H1 (cell line): ENCODE results near the gene ALK. TPM values are rescaled to one million over a fixed set of nuclear protein-coding genes. Genes with fewer than 3 reads are reported as not detected.

Experiments used
- CTCF ChIA-PET: fragments of 300-600 bp; sonication (Branson Sonifier 250); formaldehyde crosslinking; loops from one replicate; lab custom pipeline; 2021; ENCODE audit not compliant: partially characterized antibody; lab: Charles Lee
- POLR2A ChIA-PET: fragments of 300-600 bp; sonication (Branson Sonifier 250); formaldehyde crosslinking; loops from one replicate; lab custom pipeline; 2021; ENCODE audit warnings: inconsistent platforms; ENCODE audit not compliant: partially characterized antibody; lab: Charles Lee
- DNase-seq, 2 experiments: peaks; one replicate each; pipeline versions ENCODE4 v3.0.0 to v3.0.0-alpha.2; 2010 to 2022; ENCODE audit warnings: low spot score in 2 of 2, low read depth in 1 of 2, mixed read lengths in 1 of 2
- FAIRE-seq: peaks from 2 replicates; lab custom pipeline; 2011; peaks lifted over from hg19 to GRCh38; lab: Jason Lieb, UNC
- H2AFZ ChIP-seq: 2 replicates; pipeline ENCODE4 v1.8.1; 2012; ENCODE audit warnings: low read length, inconsistent platforms
- H2AK5ac ChIP-seq: 2 replicates; pipeline ENCODE4 v1.6.1; 2013; ENCODE audit warnings: low read depth, low read length
- H2BK120ac ChIP-seq: replicated peaks from 2 replicates; pipeline ENCODE3; 2013; ENCODE audit warnings: low read depth, low read length, inconsistent platforms
- H2BK12ac ChIP-seq: 2 replicates; pipeline ENCODE4 v1.6.1; 2013; ENCODE audit warnings: low read depth, low read length
- H2BK15ac ChIP-seq: 2 replicates; pipeline ENCODE4 v1.6.1; 2013; ENCODE audit warnings: low read length
- H2BK20ac ChIP-seq: 2 replicates; pipeline ENCODE4 v1.6.1; 2013; ENCODE audit warnings: low read length
- H2BK5ac ChIP-seq: 2 replicates; pipeline ENCODE4 v1.6.1; 2013; ENCODE audit warnings: low read depth, low read length
- H3K14ac ChIP-seq: 2 replicates; pipeline ENCODE4 v1.6.1; 2013; ENCODE audit warnings: inconsistent platforms; ENCODE audit not compliant: insufficient read length
- H3K18ac ChIP-seq: 2 replicates; pipeline ENCODE4 v1.6.1; 2013; ENCODE audit warnings: low read length; ENCODE audit errors: extremely low read depth
- H3K23ac ChIP-seq: 2 replicates; pipeline ENCODE4 v1.6.1; 2013; ENCODE audit warnings: inconsistent platforms; ENCODE audit not compliant: insufficient read length
- H3K23me2 ChIP-seq: 2 replicates; pipeline ENCODE4 v1.6.1; 2013; ENCODE audit warnings: low read depth, low read length
- H3K27ac ChIP-seq: 2 replicates; pipeline ENCODE4 v1.6.1; 2011; ENCODE audit warnings: low read depth, low read length, inconsistent platforms
- H3K27me3 ChIP-seq, 4 experiments: replicated peaks in 1 of 4; 1 replicate in 1 of 4; 2 replicates in 3 of 4; pipeline versions ENCODE4 v1.6.1 to v1.8.1; 2011 to 2013; ENCODE audit warnings: low read length in 3 of 4, mild to moderate bottlenecking in 3 of 4, inconsistent platforms in 2 of 4, mixed read lengths in 2 of 4, moderate library complexity in 1 of 4; ENCODE audit not compliant: control insufficient read depth in 3 of 4, insufficient read depth in 3 of 4; ENCODE audit errors: extremely low read depth in 1 of 4
- H3K36me3 ChIP-seq, 4 experiments: 2 replicates each; pipeline versions ENCODE4 v1.6.1 to v1.8.1; 2011 to 2013; ENCODE audit warnings: mild to moderate bottlenecking in 4 of 4, low read length in 3 of 4, moderate library complexity in 2 of 4, control low read depth in 1 of 4, inconsistent platforms in 1 of 4; ENCODE audit not compliant: insufficient read depth in 4 of 4, control insufficient read depth in 2 of 4
- H3K4ac ChIP-seq: replicated peaks from 2 replicates; pipeline ENCODE3; 2013; ENCODE audit warnings: low read length, low read depth, mixed read lengths, inconsistent platforms; ENCODE audit not compliant: insufficient read length
- H3K4me1 ChIP-seq, 4 experiments: replicated peaks in 1 of 4; 1 replicate in 1 of 4; 2 replicates in 3 of 4; pipeline versions ENCODE4 v1.6.1 to v1.8.1; 2011 to 2013; ENCODE audit warnings: low read length in 3 of 4, inconsistent platforms in 2 of 4, mixed read lengths in 1 of 4; ENCODE audit not compliant: insufficient read depth in 4 of 4, control insufficient read depth in 3 of 4
- H3K4me2 ChIP-seq, 2 experiments: 2 replicates each; pipeline versions ENCODE4 v1.6.1 to v1.8.1; 2011 to 2013; ENCODE audit warnings: low read depth in 2 of 2, low read length in 2 of 2, control low read depth in 1 of 2, inconsistent platforms in 1 of 2, mild to moderate bottlenecking in 1 of 2; ENCODE audit not compliant: insufficient read depth in 1 of 2
- H3K4me3 ChIP-seq, 4 experiments: fragments of 200-600, 300-600 bp in 1 of 4; sonication (generic), shearing (Covaris generic), sonication (Bioruptor Twin) in 1 of 4; 2 replicates each; pipeline versions ENCODE4 v1.5.1 to v1.8.1; 2011 to 2016; ENCODE audit warnings: low read length in 4 of 4, low read depth in 3 of 4, control low read depth in 2 of 4, inconsistent platforms in 2 of 4, mild to moderate bottlenecking in 2 of 4, mixed read lengths in 1 of 4, moderate library complexity in 1 of 4; ENCODE audit not compliant: insufficient read depth in 2 of 4; ENCODE audit errors: extremely low read depth in 1 of 4
- H3K56ac ChIP-seq: replicated peaks from 2 replicates; pipeline ENCODE3; 2013; ENCODE audit warnings: low read depth, mild to moderate bottlenecking, mixed read lengths, low read length, inconsistent platforms; ENCODE audit not compliant: insufficient read length
- H3K79me1 ChIP-seq: 2 replicates; pipeline ENCODE4 v1.6.1; 2013; ENCODE audit warnings: low read depth, low read length, control low read depth
- H3K79me2 ChIP-seq, 2 experiments: 2 replicates each; pipeline versions ENCODE4 v1.6.1 to v1.8.1; 2012 to 2013; ENCODE audit warnings: low read length in 2 of 2, mild to moderate bottlenecking in 2 of 2, inconsistent platforms in 1 of 2; ENCODE audit not compliant: insufficient read depth in 2 of 2, control insufficient read depth in 1 of 2
- H3K9ac ChIP-seq, 4 experiments: replicated peaks in 1 of 4; 1 replicate in 1 of 4; 2 replicates in 3 of 4; pipeline versions ENCODE4 v1.6.1 to v1.8.1; 2011 to 2013; ENCODE audit warnings: low read depth in 3 of 4, low read length in 3 of 4, control low read depth in 2 of 4, mild to moderate bottlenecking in 2 of 4, moderate library complexity in 2 of 4, inconsistent platforms in 1 of 4; ENCODE audit errors: extremely low read depth in 1 of 4
- H3K9me3 ChIP-seq, 2 experiments: 2 replicates each; pipeline versions ENCODE4 v1.6.1 to v1.8.1; 2012 to 2013; ENCODE audit warnings: mild to moderate bottlenecking in 2 of 2, moderate library complexity in 2 of 2, control low read depth in 1 of 2, inconsistent platforms in 1 of 2, low read depth in 1 of 2, low read length in 1 of 2, mixed read lengths in 1 of 2; ENCODE audit not compliant: insufficient read depth in 2 of 2
- H4K20me1 ChIP-seq, 2 experiments: replicated peaks in 1 of 2; 2 replicates each; pipeline versions ENCODE3 to v1.8.1; 2011 to 2013; ENCODE audit warnings: inconsistent platforms in 2 of 2, low read length in 2 of 2, mild to moderate bottlenecking in 1 of 2; ENCODE audit not compliant: insufficient read depth in 2 of 2, control insufficient read depth in 1 of 2
- H4K5ac ChIP-seq: 2 replicates; pipeline ENCODE4 v1.6.1; 2013; ENCODE audit warnings: low read length, low read depth, mixed read lengths, inconsistent platforms; ENCODE audit not compliant: insufficient read length
- H4K8ac ChIP-seq: 2 replicates; pipeline ENCODE4 v1.8.0; 2013; ENCODE audit warnings: mild to moderate bottlenecking, moderate library complexity, low read length, inconsistent platforms; ENCODE audit not compliant: insufficient read depth; ENCODE audit errors: extremely low read depth
- H4K91ac ChIP-seq: replicated peaks from 2 replicates; pipeline ENCODE3; 2013; ENCODE audit warnings: low read length, mixed read lengths, inconsistent platforms; ENCODE audit not compliant: insufficient read length
- WGBS, 2 experiments: shearing (Covaris generic) in 1 of 2; methylation state at CpG; one replicate each; pipeline versions ENCODE4 v1.1.6 to v1.1.7; 2013 to 2015; ENCODE audit warnings: low lambda C conversion rate in 2 of 2, mixed read lengths in 2 of 2, inconsistent platforms in 1 of 2, low coverage in 1 of 2, missing lambda C conversion rate in 1 of 2; ENCODE audit not compliant: insufficient replicate concordance in 2 of 2, insufficient coverage in 1 of 2, insufficient read length in 1 of 2; ENCODE audit errors: extremely low coverage in 1 of 2, missing lambda C conversion rate in 1 of 2; 5-methylcytosine and 5-hydroxymethylcytosine counted together
- polyA plus RNA-seq, 7 experiments: library from polyadenylated mRNA; depleted of rRNA in 3 of 7; stranded (reverse) in 5 of 7; unstranded in 2 of 7; fragments of >200 nt in 5 of 7; fragments of 200-250 nt in 2 of 7; gene quantifications; 1 replicate in 5 of 7; 2 replicates in 1 of 7; 4 replicates in 1 of 7; pipeline versions ENCODE4 v1.2.1 to v1.2.3, GENCODE V29; 2011 to 2013; ENCODE audit warnings: missing spikeins in 2 of 7, mixed read lengths in 2 of 7
- total RNA-seq: library from RNA; stranded (reverse); fragmentation: NEBNext Ultra II Directional; extraction: Animal tissue kit (Norgen Biotek cat#: 25700); gene quantifications from 2 replicates; pipeline ENCODE4 v1.2.1, GENCODE V29; 2021

The ALK gene
- total and polyA plus RNA-seq, 2 of the 8 experiments (the other 6 are each of a cell fraction or from before 2014, with no cell fraction given), result 0.02 to 0.09 TPM

GRCh38 chr2:29865512-29865911 is 55.9 kb downstream of the ALK start:
- Histone ChIP-seq H2BK5ac (no peak overlapping the region), H4K8ac (no peak overlapping the region), H3K4me2 (no peak overlapping the region), H3K9ac (no peak overlapping the region), H3K14ac (no peak overlapping the region), H3K79me1 (no peaks in the 10 kb centered on the region), H2BK15ac (no peak overlapping the region), H3K18ac (no peak overlapping the region), H4K5ac (no peak overlapping the region), H3K27me3 (peaks cover 0 to 1% (median 0%) of the 10 kb centered on the region in 4 experiments; a peak in 1 of 7 replicates), H4K20me1 (no peaks in the 10 kb centered on the region), H4K91ac (no peak overlapping the region), H3K4ac (no peak overlapping the region), H2BK20ac (no peak overlapping the region), H3K23me2 (no peaks in the 10 kb centered on the region), H3K27ac (no peak overlapping the region), H3K4me1 (no peaks in the 10 kb centered on the region), H2AFZ (no peak overlapping the region), H3K36me3 (no peaks in the 10 kb centered on the region), H3K79me2 (no peaks in the 10 kb centered on the region), H3K9me3 (no peaks in the 10 kb centered on the region), H3K23ac (no peak overlapping the region), H2BK120ac (no peak overlapping the region), H3K56ac (no peak overlapping the region), H2AK5ac (no peak overlapping the region), H3K4me3 (no peak overlapping the region), H2BK12ac (no peak overlapping the region)
- FAIRE-seq, result no peak
- ChIA-PET POLR2A (no interaction called here), CTCF (interaction anchor here (1.5 to 1.6 kb wide), 2 partner anchors 24 to 104 kb away, joined by 3 read pairs; no protein-coding TSS in a partner anchor)
- WGBS, 2 experiments, result 83% methylated on average over 1 of the region's 1 CpG; no CpG with 5 or more reads in 1 of the 2 experiments
- DNase-seq, result no peak
